RWPE1 (cell line): ENCODE results near the gene FAM171A1.

Source experiments
- CTCF ChIA-PET: fragments of 350-600 bp; sonication (Branson Sonifier 250); formaldehyde crosslinking; extraction: SDS; loops from one replicate; lab custom pipeline; 2021; lab: Yijun Ruan, JAX
- POLR2A ChIA-PET: fragments of 400-600 bp; formaldehyde crosslinking; extraction: SDS; loops from one replicate; lab custom pipeline; 2020; ENCODE audit warnings: antibody characterized with exemption; ENCODE audit not compliant: low non-redundant PET; lab: Yijun Ruan, JAX
- DNase-seq: peaks from one replicate; pipeline ENCODE4 v3.0.0; 2012; ENCODE audit warnings: low spot score
- H3K27ac ChIP-seq: fragments of 450-650 bp; 2 replicates; pipeline ENCODE4 v1.5.1; 2017
- CTCF ChIP-seq: fragments of 450-650 bp; conservative IDR thresholded peaks from 2 replicates; pipeline ENCODE4 v1.5.1; 2017; ENCODE audit warnings: low read depth, mild to moderate bottlenecking

The FAM171A1 gene

GRCh38 chr10:15387021-15387420, 15.9 kb upstream of the FAM171A1 start:
- CTCF ChIA-PET: interaction anchor here (0.7 kb wide), 1 partner anchor 128 kb away, joined by 3 read pairs; no protein-coding TSS in a partner anchor
- no peak for TF ChIP-seq CTCF
- DNase-seq: no peak
- POLR2A ChIA-PET: no interaction called here
- no peak overlapping the region for H3K27ac ChIP-seq

GRCh38 chr10:15385552-15386455, 14.7 kb upstream of the FAM171A1 start:
- POLR2A ChIA-PET: no interaction called here
- no peak for TF ChIP-seq CTCF
- CTCF ChIA-PET: interaction anchor here (0.7 kb wide), 1 partner anchor 127 kb away, joined by 3 read pairs; no protein-coding TSS in a partner anchor
- no peak overlapping the region for H3K27ac ChIP-seq
- no peak for DNase-seq

- CTCF ChIA-PET: no interaction called here
- DNase-seq: no peak
- POLR2A ChIA-PET: no interaction called here
- no peak overlapping the region for H3K27ac ChIP-seq
- TF ChIP-seq CTCF: no peak
Observed at GRCh38 chr10:15381420-15381819, 10.3 kb upstream of the FAM171A1 start.

GRCh38 chr10:15379078-15379477, 8.0 kb upstream of the FAM171A1 start:
- H3K27ac ChIP-seq: no peak overlapping the region
- no peak for DNase-seq
- POLR2A ChIA-PET: no interaction called here
- CTCF ChIA-PET: interaction anchor here (0.5 kb wide), 1 partner anchor 1251 kb away, joined by 3 read pairs; no protein-coding TSS in a partner anchor
- TF ChIP-seq CTCF: no peak

- POLR2A ChIA-PET: no interaction called here
- DNase-seq: no peak
- TF ChIP-seq CTCF: no peak
- CTCF ChIA-PET: interaction anchor here (0.5 kb wide), 1 partner anchor 1251 kb away, joined by 3 read pairs; no protein-coding TSS in a partner anchor
- no peak overlapping the region for H3K27ac ChIP-seq
Observed at GRCh38 chr10:15378569-15378968, 7.5 kb upstream of the FAM171A1 start.

- ChIA-PET POLR2A (no interaction called here), CTCF (no interaction called here)
- no peak for DNase-seq
- no peak overlapping the region for H3K27ac ChIP-seq
- no peak for TF ChIP-seq CTCF
Observed at GRCh38 chr10:15374566-15374965, 3.5 kb upstream of the FAM171A1 start.
